SK-N-SH (cell line): ENCODE measurements around the gene DPP10. TPM values are rescaled to one million over a fixed set of nuclear protein-coding genes. Genes with fewer than 3 reads are reported as not detected.

ENCODE experiments used
- CTCF ChIA-PET: fragments of 300-600, 350-600 bp; formaldehyde crosslinking; extraction: SDS; loops from one replicate; lab custom pipeline; 2021; lab: Yijun Ruan, JAX
- POLR2A ChIA-PET: fragments of 350-600 bp; sonication (Branson Sonifier 250); formaldehyde crosslinking; extraction: SDS; loops from one replicate; lab custom pipeline; 2020; ENCODE audit warnings: antibody characterized with exemption, inconsistent platforms; lab: Yijun Ruan, JAX
- DNase-seq: peaks from one replicate; pipeline ENCODE4 v3.0.0; 2012
- H2AFZ ChIP-seq: fragments of 200-600 bp; sonication (generic); 2 replicates; pipeline ENCODE4 v1.8.1; 2016; ENCODE audit warnings: antibody characterized with exemption, mild to moderate bottlenecking, low read depth
- H3F3A ChIP-seq: fragments of 200-600 bp; sonication (generic); replicated peaks from 2 replicates; pipeline ENCODE3; 2016; ENCODE audit warnings: antibody characterized with exemption, mild to moderate bottlenecking; ENCODE audit not compliant: insufficient read depth
- H3K27ac ChIP-seq, 2 experiments: fragments of 200-500 bp in 1 of 2; fragments of 200-600 bp in 1 of 2; sonication (Bioruptor generic) in 1 of 2; sonication (generic), shearing (Covaris generic) in 1 of 2; 2 replicates each; pipeline versions ENCODE4 v1.5.1 to v1.6.1; 2014 to 2016; ENCODE audit warnings: low read depth in 2 of 2, inconsistent platforms in 1 of 2, low read length in 1 of 2, mild to moderate bottlenecking in 1 of 2, mixed read lengths in 1 of 2
- H3K27me3 ChIP-seq: fragments of 200-600 bp; sonication (generic), shearing (Covaris generic); 2 replicates; pipeline ENCODE4 v1.6.1; 2016; ENCODE audit warnings: mixed run types; ENCODE audit not compliant: insufficient read depth
- H3K36me3 ChIP-seq, 2 experiments: fragments of 200-500 bp in 1 of 2; fragments of 200-600 bp in 1 of 2; sonication (Bioruptor generic) in 1 of 2; sonication (generic) in 1 of 2; replicated peaks in 1 of 2; 2 replicates each; pipeline versions ENCODE3 to v1.5.1; 2014 to 2016; ENCODE audit warnings: low read length in 1 of 2, mild to moderate bottlenecking in 1 of 2; ENCODE audit not compliant: insufficient read depth in 2 of 2, control insufficient read depth in 1 of 2
- H3K4me1 ChIP-seq, 2 experiments: fragments of 200-500 bp in 1 of 2; fragments of 200-600 bp in 1 of 2; sonication (Bioruptor generic) in 1 of 2; sonication (generic), shearing (Covaris generic) in 1 of 2; 2 replicates each; pipeline versions ENCODE4 v1.5.1 to v1.6.1; 2014 to 2016; ENCODE audit warnings: low read depth in 1 of 2, low read length in 1 of 2, mixed run types in 1 of 2; ENCODE audit not compliant: insufficient read depth in 2 of 2, control insufficient read depth in 1 of 2
- H3K4me2 ChIP-seq: fragments of 200-600 bp; sonication (generic), shearing (Covaris generic); 2 replicates; pipeline ENCODE4 v1.6.1; 2017; ENCODE audit warnings: mixed run types
- H3K4me3 ChIP-seq, 2 experiments: fragments of 200-500 bp in 1 of 2; fragments of 200-600 bp in 1 of 2; sonication (Bioruptor generic) in 1 of 2; sonication (generic), shearing (Covaris generic) in 1 of 2; 2 replicates each; pipeline versions ENCODE4 v1.5.1 to v1.8.1; 2014 to 2016; ENCODE audit warnings: low read depth in 2 of 2, inconsistent platforms in 1 of 2, low read length in 1 of 2, mild to moderate bottlenecking in 1 of 2, mixed read lengths in 1 of 2, moderate library complexity in 1 of 2
- H3K79me2 ChIP-seq: fragments of 200-600 bp; sonication (generic); 2 replicates; pipeline ENCODE4 v1.8.1; 2017; ENCODE audit warnings: mild to moderate bottlenecking; ENCODE audit not compliant: insufficient read depth
- H3K9ac ChIP-seq: fragments of 200-600 bp; sonication (generic); 2 replicates; pipeline ENCODE4 v1.6.1; 2017; ENCODE audit warnings: mixed run types
- H3K9me2 ChIP-seq: fragments of 200-600 bp; sonication (generic); 2 replicates; pipeline ENCODE4 v1.6.1; 2017; ENCODE audit warnings: mixed run types
- H3K9me3 ChIP-seq: fragments of 200-600 bp; sonication (generic); 2 replicates; pipeline ENCODE4 v1.6.1; 2017; ENCODE audit warnings: mixed run types, mild to moderate bottlenecking, moderate library complexity
- H4K20me1 ChIP-seq: fragments of 200-600 bp; sonication (generic); 2 replicates; pipeline ENCODE4 v1.6.1; 2017; ENCODE audit warnings: mild to moderate bottlenecking, mixed run types; ENCODE audit not compliant: insufficient read depth
- FOSL2 ChIP-seq: IDR thresholded peaks from 2 replicates; pipeline ENCODE4 v1.4.0; 2012; ENCODE audit warnings: low read depth, mild to moderate bottlenecking, moderate library complexity, borderline replicate concordance
- FOXJ3 ChIP-seq: sonication (generic); formaldehyde crosslinking; IDR thresholded peaks from 2 replicates; pipeline ENCODE4 v1.5.1; 2020; ENCODE audit warnings: mild to moderate bottlenecking, missing genetic modification reagents
- GATA2 ChIP-seq: sonication (generic); formaldehyde crosslinking; IDR thresholded peaks from 2 replicates; pipeline ENCODE4 v1.5.0; 2020; ENCODE audit warnings: mild to moderate bottlenecking, missing genetic modification reagents
- IRF3 ChIP-seq: fragments of 150-350 bp; IDR thresholded peaks from 2 replicates; pipeline ENCODE4 v1.6.1; 2016; ENCODE audit warnings: mild to moderate bottlenecking, low read depth, low read length
- MEF2A ChIP-seq: IDR thresholded peaks from 2 replicates; pipeline ENCODE4 v1.4.0; 2012; ENCODE audit warnings: low read depth, borderline replicate concordance
- MXI1 ChIP-seq: IDR thresholded peaks from 2 replicates; pipeline ENCODE4 v1.6.1; 2012; ENCODE audit warnings: mild to moderate bottlenecking, low read depth, low read length, improper control_type of control experiment
- NRF1 ChIP-seq: IDR thresholded peaks from 2 replicates; pipeline ENCODE4 v1.6.1; 2012; ENCODE audit warnings: low read depth, mild to moderate bottlenecking, low read length
- RXRA ChIP-seq: IDR thresholded peaks from 2 replicates; pipeline ENCODE4 v1.4.0; 2012; ENCODE audit warnings: low read depth, mild to moderate bottlenecking, borderline replicate concordance
- SMC3 ChIP-seq: IDR thresholded peaks from 2 replicates; pipeline ENCODE4 v1.6.1; 2012; ENCODE audit warnings: low read depth, low read length, improper control_type of control experiment
- TEAD4 ChIP-seq: IDR thresholded peaks from 2 replicates; pipeline ENCODE4 v1.4.0; 2012; ENCODE audit warnings: mild to moderate bottlenecking, borderline replicate concordance; ENCODE audit not compliant: insufficient read depth
- WGBS: methylation state at CpG from one replicate; pipeline ENCODE4 v1.1.6; 2017; ENCODE audit warnings: low lambda C conversion rate; 5-methylcytosine and 5-hydroxymethylcytosine counted together
- polyA plus RNA-seq, 3 experiments: library from polyadenylated mRNA; depleted of rRNA; stranded (reverse); fragments of >200 nt; gene quantifications; 2 replicates each; pipeline ENCODE4 v1.2.3, GENCODE V29; 2012

The DPP10 gene
- polyA plus RNA-seq, 1 of the 3 experiments (the other 2 are of a cell fraction) = not detected

GRCh38 chr2:115162494-115163293 is 720.3 kb downstream of the DPP10 start:
- no peak overlapping the region for H3K4me3 ChIP-seq
- H3K27me3 ChIP-seq = no peaks in the 10 kb centered on the region
- H3F3A ChIP-seq = no peaks in the 10 kb centered on the region
- no peak overlapping the region for H3K4me2 ChIP-seq
- no peak overlapping the region for H3K9ac ChIP-seq
- no peaks in the 10 kb centered on the region for H4K20me1 ChIP-seq
- H2AFZ ChIP-seq = no peak overlapping the region
- H3K9me2 ChIP-seq = no peaks in the 10 kb centered on the region
- CTCF ChIA-PET = interaction anchor here (2.1 kb wide), 1 partner anchor 10 kb away, joined by 5 read pairs; no protein-coding TSS in a partner anchor
- TF ChIP-seq TEAD4 = no peak
- no peak for TF ChIP-seq MEF2A
- no peak for TF ChIP-seq NRF1
- peak; percentile 9 for DNase-seq
- POLR2A ChIA-PET = no interaction called here
- no peak overlapping the region for H3K27ac ChIP-seq
- H3K79me2 ChIP-seq = no peaks in the 10 kb centered on the region
- H3K4me1 ChIP-seq = no peaks in the 10 kb centered on the region
- no peaks in the 10 kb centered on the region for H3K36me3 ChIP-seq
- no peaks in the 10 kb centered on the region; the same call in 1 of the 2 replicates for H3K9me3 ChIP-seq
- 9% methylated on average over 44 of the region's 49 CpGs for WGBS

GRCh38 chr2:115163572-115163971 is 721.1 kb downstream of the DPP10 start:
- no peaks in the 10 kb centered on the region for H3K9me2 ChIP-seq
- no peak overlapping the region for H3K27ac ChIP-seq
- CTCF ChIA-PET = interaction anchor here (2.1 kb wide), 1 partner anchor 9 kb away, joined by 5 read pairs; no protein-coding TSS in a partner anchor
- peak; percentile 6 for DNase-seq
- no peaks in the 10 kb centered on the region for H3K79me2 ChIP-seq
- no peaks in the 10 kb centered on the region; the same call in 1 of the 2 replicates for H3K9me3 ChIP-seq
- H2AFZ ChIP-seq = no peak overlapping the region
- H3F3A ChIP-seq = no peaks in the 10 kb centered on the region
- POLR2A ChIA-PET = no interaction called here
- H3K9ac ChIP-seq = no peak overlapping the region
- H3K4me3 ChIP-seq = no peak overlapping the region
- H3K36me3 ChIP-seq = no peaks in the 10 kb centered on the region
- H4K20me1 ChIP-seq = no peaks in the 10 kb centered on the region
- H3K4me2 ChIP-seq = no peak overlapping the region
- 19% methylated on average over 6 of the region's 6 CpGs for WGBS
- H3K27me3 ChIP-seq = no peaks in the 10 kb centered on the region
- TF ChIP-seq IRF3 = no peak
- TF ChIP-seq FOXJ3 (CRISPR knock-in tag) = no peak
- no peak for TF ChIP-seq MXI1
- no peak for TF ChIP-seq RXRA
- TF ChIP-seq GATA2 (CRISPR knock-in tag) = no peak
- TF ChIP-seq SMC3 = no peak
- TF ChIP-seq FOSL2 = no peak
- TF ChIP-seq TEAD4 = no peak
- TF ChIP-seq, all 33 proteins: peak for 0
- H3K4me1 ChIP-seq = no peaks in the 10 kb centered on the region
